Fibroblast of lung (primary cell): ENCODE data around the gene LUC7L3. TPM values are rescaled to one million over a fixed set of nuclear protein-coding genes. Genes with fewer than 3 reads are reported as not detected.

Experiments used
- DNase-seq, 2 donors: peaks; one replicate each; pipeline versions ENCODE4 v3.0.0 to v3.0.0-alpha.2; 2010; ENCODE audit warnings: low read depth in 2 of 2
- H2AFZ ChIP-seq: 2 replicates; pipeline ENCODE4 v1.5.1; 2012; ENCODE audit warnings: low read length, control low read depth, inconsistent platforms
- H3K27ac ChIP-seq: 2 replicates; pipeline ENCODE4 v1.5.1; 2011; ENCODE audit warnings: low read length, control low read depth; ENCODE audit not compliant: insufficient read depth
- H3K27me3 ChIP-seq: 2 replicates; pipeline ENCODE4 v1.5.1; 2011; ENCODE audit warnings: mild to moderate bottlenecking, low read length; ENCODE audit not compliant: control insufficient read depth, insufficient read depth
- H3K36me3 ChIP-seq: 2 replicates; pipeline ENCODE4 v1.5.1; 2011; ENCODE audit warnings: low read length; ENCODE audit not compliant: control insufficient read depth, insufficient read depth
- H3K4me1 ChIP-seq: 2 replicates; pipeline ENCODE4 v1.5.1; 2011; ENCODE audit warnings: low read length; ENCODE audit not compliant: control insufficient read depth, insufficient read depth; ENCODE audit errors: extremely low read depth
- H3K4me2 ChIP-seq: 2 replicates; pipeline ENCODE4 v1.5.1; 2011; ENCODE audit warnings: low read length, control low read depth; ENCODE audit not compliant: insufficient read depth; ENCODE audit errors: extremely low read depth
- H3K4me3 ChIP-seq, 4 experiments: fragments of 200-600 bp in 1 of 4; sonication (generic) in 1 of 4; replicated peaks in 1 of 4; 2 replicates each; pipeline ENCODE4 v1.5.1; 2011 to 2016; ENCODE audit warnings: low read length in 4 of 4, low read depth in 3 of 4, mild to moderate bottlenecking in 3 of 4, control low read depth in 2 of 4, inconsistent platforms in 1 of 4, mixed read lengths in 1 of 4; ENCODE audit not compliant: insufficient read depth in 1 of 4; ENCODE audit errors: control extremely low read depth in 1 of 4
- H3K79me2 ChIP-seq: 2 replicates; pipeline ENCODE4 v1.5.1; 2012; ENCODE audit warnings: mild to moderate bottlenecking, low read length, inconsistent platforms; ENCODE audit not compliant: control insufficient read depth, insufficient read depth
- H3K9ac ChIP-seq: 2 replicates; pipeline ENCODE4 v1.5.1; 2011; ENCODE audit warnings: mild to moderate bottlenecking, low read length, control low read depth; ENCODE audit not compliant: insufficient read depth
- H3K9me3 ChIP-seq: 2 replicates; pipeline ENCODE4 v1.5.1; 2012; ENCODE audit warnings: low read depth, low read length; ENCODE audit not compliant: control insufficient read depth, insufficient read depth
- H4K20me1 ChIP-seq: 2 replicates; pipeline ENCODE4 v1.5.1; 2011; ENCODE audit warnings: low read length; ENCODE audit not compliant: control insufficient read depth, insufficient read depth; ENCODE audit errors: extremely low read depth
- CTCF ChIP-seq, 2 donors: IDR thresholded peaks in 1 of 2; conservative IDR thresholded peaks in 1 of 2; 1 replicate in 1 of 2; 2 replicates in 1 of 2; pipeline ENCODE4 v1.5.1; 2011 to 2012; ENCODE audit warnings: low read length in 2 of 2, control low read depth in 1 of 2, inconsistent platforms in 1 of 2, low read depth in 1 of 2, mild to moderate bottlenecking in 1 of 2
- EZH2 ChIP-seq: IDR thresholded peaks from 2 replicates; pipeline ENCODE4 v1.5.1; 2012; ENCODE audit warnings: low read length, control low read depth, mild to moderate bottlenecking; ENCODE audit errors: missing control alignments
- polyA plus RNA-seq, 2 donors: library from polyadenylated mRNA; depleted of rRNA in 1 of 2; stranded (reverse) in 1 of 2; unstranded in 1 of 2; fragments of >200 nt; gene quantifications; 2 replicates each; pipeline ENCODE4 v1.2.1, GENCODE V29; 2011 to 2012; ENCODE audit warnings: missing spikeins in 1 of 2
- total RNA-seq: library from RNA; depleted of rRNA; stranded (reverse); fragments of >200 nt; gene quantifications from 2 replicates; pipeline ENCODE4 v1.2.1, GENCODE V29; 2014

Gene LUC7L3
- total and polyA plus RNA-seq, 2 donors (not counting 1 experiment from before 2014, with no cell fraction given) = 35.2 to 56.5 TPM

DNA sequence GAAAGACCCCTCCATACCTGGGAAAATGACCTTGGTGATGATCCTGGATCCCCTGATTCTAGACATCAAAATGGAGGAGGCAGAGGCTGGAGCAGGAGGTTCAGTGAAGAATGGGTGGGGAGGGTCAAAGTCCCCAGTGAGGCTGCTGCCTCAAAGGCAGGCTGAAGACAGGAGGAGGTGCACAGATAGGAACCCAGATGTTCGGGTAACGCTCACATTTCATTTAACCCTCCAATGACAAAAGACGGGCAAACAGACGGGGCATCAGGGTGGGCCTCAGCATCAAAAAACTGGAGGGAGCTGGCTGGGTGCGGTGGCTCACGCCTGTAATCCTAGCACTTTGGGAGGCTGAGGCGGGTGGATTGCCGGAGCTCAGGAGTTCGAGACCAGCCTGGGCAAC is 48.0 kb downstream of the LUC7L3 start, which contains the start of gene ANKRD40CL:
Gene ANKRD40CL, minus strand, starts transcription at position 73 of the 400 bp plus-strand sequence. CDS start 605 bp downstream, outside the sequence.
- no peak within 1 kb of the TSS for H3K9ac ChIP-seq
- DNase-seq = no peak
- no peaks in the 10 kb centered on the region for H3K4me1 ChIP-seq
- H3K4me3 ChIP-seq = no peak within 1 kb of the TSS
- no peak within 1 kb of the TSS for H2AFZ ChIP-seq
- no peaks in the 10 kb centered on the region for H3K27me3 ChIP-seq
- no peak within 1 kb of the TSS for H3K4me2 ChIP-seq
- no peaks in the 10 kb centered on the region for H4K20me1 ChIP-seq
- H3K27ac ChIP-seq = no peak within 1 kb of the TSS
- no peaks in the 10 kb centered on the region for H3K36me3 ChIP-seq
- TF ChIP-seq EZH2 = no peak
- TF ChIP-seq CTCF (conservative IDR thresholded peaks at IDR 0.05 in 1 of 2, IDR thresholded peaks at IDR 0.05 in 1 of 2; ENCODE audit: low read depth in 1 of 2, low read length in 2 of 2) = no peak
- H3K79me2 ChIP-seq = no peaks in the 10 kb centered on the region
- no peaks in the 10 kb centered on the region for H3K9me3 ChIP-seq

DNA sequence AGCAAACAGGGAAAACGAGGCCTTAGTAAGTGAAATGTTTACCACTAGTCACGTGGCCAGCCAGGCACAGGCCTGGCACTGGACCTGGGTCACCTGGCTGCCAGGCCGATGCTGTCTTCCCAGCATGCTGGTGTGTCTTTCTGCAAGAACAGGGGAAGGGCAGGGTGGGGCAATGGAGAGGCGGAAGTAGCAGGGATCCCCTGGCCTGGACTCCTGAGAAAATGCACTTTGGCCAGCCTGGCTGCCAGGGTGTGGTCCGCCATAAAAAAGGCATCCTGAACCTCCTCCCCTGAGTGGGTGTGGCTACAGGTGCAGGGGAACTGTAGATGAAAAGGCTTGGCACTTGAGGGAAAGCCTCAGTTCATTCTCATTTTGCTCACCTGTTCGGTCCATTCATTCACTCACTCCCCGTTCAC is 49.0 kb downstream of the LUC7L3 start:
- no peaks in the 10 kb centered on the region for H3K9me3 ChIP-seq
- H2AFZ ChIP-seq = no peak overlapping the region

GRCh38 chr17:50769884-50770283 is 50.5 kb downstream of the LUC7L3 start:
- Histone ChIP-seq H3K79me2 (no peaks in the 10 kb centered on the region), H3K9ac (no peak overlapping the region), H3K27me3 (no peaks in the 10 kb centered on the region), H3K4me1 (no peaks in the 10 kb centered on the region), H3K36me3 (no peaks in the 10 kb centered on the region), H3K9me3 (no peaks in the 10 kb centered on the region), H4K20me1 (no peaks in the 10 kb centered on the region), H3K4me2 (no peak overlapping the region), H3K27ac (no peak overlapping the region), H3K4me3 (no peak overlapping the region), H2AFZ (no peak overlapping the region)
- no peak for TF ChIP-seq CTCF (conservative IDR thresholded peaks at IDR 0.05 in 1 of 2, IDR thresholded peaks at IDR 0.05 in 1 of 2; ENCODE audit: low read depth in 1 of 2, low read length in 2 of 2)
- no peak for TF ChIP-seq EZH2
- DNase-seq = no peak

More for the DNA sequence above, 49.0 kb downstream of the LUC7L3 start:
- Histone ChIP-seq H4K20me1 (no peaks in the 10 kb centered on the region), H3K79me2 (no peaks in the 10 kb centered on the region), H3K4me2 (no peak overlapping the region), H3K36me3 (no peaks in the 10 kb centered on the region), H3K27me3 (no peaks in the 10 kb centered on the region), H3K4me3 (no peak overlapping the region), H3K27ac (no peak overlapping the region), H3K9ac (no peak overlapping the region), H3K4me1 (no peaks in the 10 kb centered on the region)
- no peak for DNase-seq
- TF ChIP-seq EZH2 = no peak
- no peak for TF ChIP-seq CTCF (conservative IDR thresholded peaks at IDR 0.05 in 1 of 2, IDR thresholded peaks at IDR 0.05 in 1 of 2; ENCODE audit: low read depth in 1 of 2, low read length in 2 of 2)
